KMS-11 (cell line): ENCODE results near the gene GATA2.

Experiments
- H2AFZ ChIP-seq: fragments of 200-600 bp; sonication (generic); 2 replicates; pipeline ENCODE4 v1.6.1; 2016; ENCODE audit warnings: antibody characterized with exemption, mixed run types, low read depth
- H3K27ac ChIP-seq: fragments of 200-600 bp; sonication (generic); 2 replicates; pipeline ENCODE4 v1.6.1; 2016; ENCODE audit warnings: mild to moderate bottlenecking, mixed run types
- H3K27me3 ChIP-seq: fragments of 200-600 bp; sonication (generic); 2 replicates; pipeline ENCODE4 v1.6.1; 2017; ENCODE audit warnings: mild to moderate bottlenecking, low read depth, mixed run types, moderate library complexity; ENCODE audit not compliant: insufficient read depth
- H3K36me3 ChIP-seq: fragments of 200-600 bp; sonication (generic); 2 replicates; pipeline ENCODE4 v1.6.1; 2017; ENCODE audit warnings: mild to moderate bottlenecking, mixed run types; ENCODE audit not compliant: insufficient read depth
- H3K4me1 ChIP-seq: fragments of 200-600 bp; sonication (generic); 2 replicates; pipeline ENCODE4 v1.6.1; 2016; ENCODE audit warnings: mild to moderate bottlenecking, low read depth, mixed run types; ENCODE audit not compliant: poor library complexity, severe bottlenecking
- H3K4me2 ChIP-seq: fragments of 200-600 bp; sonication (generic); 2 replicates; pipeline ENCODE4 v1.7.0; 2016; ENCODE audit warnings: mild to moderate bottlenecking, mixed run types
- H3K4me3 ChIP-seq: fragments of 200-600 bp; sonication (generic); IDR thresholded peaks from 2 replicates; pipeline ENCODE4 v1.6.1; 2017; ENCODE audit warnings: low read depth, low read length, mixed read lengths; ENCODE audit not compliant: insufficient read depth
- H3K79me2 ChIP-seq: fragments of 200-600 bp; sonication (generic); 2 replicates; pipeline ENCODE4 v1.6.1; 2016; ENCODE audit warnings: low read depth, mixed run types; ENCODE audit not compliant: insufficient read depth
- H3K9ac ChIP-seq: fragments of 200-600 bp; sonication (generic); 2 replicates; pipeline ENCODE4 v1.6.1; 2016; ENCODE audit warnings: mild to moderate bottlenecking, mixed run types
- H4K20me1 ChIP-seq: fragments of 200-600 bp; sonication (generic); 2 replicates; pipeline ENCODE4 v1.6.1; 2016; ENCODE audit warnings: mild to moderate bottlenecking, mixed run types; ENCODE audit not compliant: insufficient read depth
- TF ChIP-seq, protein P1 (sequence below): fragments of 200-600 bp; sonication (generic); conservative IDR thresholded peaks from 2 replicates; pipeline ENCODE4 v1.6.1; 2017; ENCODE audit warnings: low read depth, mild to moderate bottlenecking, antibody characterized with exemption, low read length, moderate library complexity, mixed read lengths

Gene GATA2

DNA sequence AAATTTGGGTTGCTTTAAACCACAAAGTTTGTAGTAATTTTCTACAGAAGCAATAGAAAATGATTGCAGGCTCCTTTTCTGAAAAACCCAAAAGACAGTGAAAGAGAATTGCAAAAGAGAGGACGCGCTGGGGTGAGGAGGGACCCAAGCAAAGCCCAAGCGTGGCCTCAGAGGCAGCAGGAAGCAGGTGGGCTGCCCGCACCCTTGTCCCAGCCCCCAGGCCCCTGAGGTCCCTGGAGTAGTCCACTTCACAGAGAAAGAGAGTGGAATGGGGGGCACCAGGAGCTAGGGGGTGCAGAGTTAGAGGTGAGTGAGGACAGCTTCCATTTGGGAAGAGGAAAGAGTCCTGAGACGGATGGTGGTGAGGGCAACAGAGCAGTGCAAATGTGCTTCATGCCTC lies 37.9 kb downstream of the GATA2 start:
- Histone ChIP-seq H3K36me3 (no peaks in the 10 kb centered on the region), H3K27ac (no peak overlapping the region), H4K20me1 (no peaks in the 10 kb centered on the region), H2AFZ (no peak overlapping the region), H3K9ac (no peak overlapping the region), H3K27me3 (peaks cover 92% of the 10 kb centered on the region), H3K79me2 (no peaks in the 10 kb centered on the region), H3K4me2 (no peak overlapping the region), H3K4me3 (no peak overlapping the region), H3K4me1 (no peaks in the 10 kb centered on the region)
- TF ChIP-seq, protein P1, sequence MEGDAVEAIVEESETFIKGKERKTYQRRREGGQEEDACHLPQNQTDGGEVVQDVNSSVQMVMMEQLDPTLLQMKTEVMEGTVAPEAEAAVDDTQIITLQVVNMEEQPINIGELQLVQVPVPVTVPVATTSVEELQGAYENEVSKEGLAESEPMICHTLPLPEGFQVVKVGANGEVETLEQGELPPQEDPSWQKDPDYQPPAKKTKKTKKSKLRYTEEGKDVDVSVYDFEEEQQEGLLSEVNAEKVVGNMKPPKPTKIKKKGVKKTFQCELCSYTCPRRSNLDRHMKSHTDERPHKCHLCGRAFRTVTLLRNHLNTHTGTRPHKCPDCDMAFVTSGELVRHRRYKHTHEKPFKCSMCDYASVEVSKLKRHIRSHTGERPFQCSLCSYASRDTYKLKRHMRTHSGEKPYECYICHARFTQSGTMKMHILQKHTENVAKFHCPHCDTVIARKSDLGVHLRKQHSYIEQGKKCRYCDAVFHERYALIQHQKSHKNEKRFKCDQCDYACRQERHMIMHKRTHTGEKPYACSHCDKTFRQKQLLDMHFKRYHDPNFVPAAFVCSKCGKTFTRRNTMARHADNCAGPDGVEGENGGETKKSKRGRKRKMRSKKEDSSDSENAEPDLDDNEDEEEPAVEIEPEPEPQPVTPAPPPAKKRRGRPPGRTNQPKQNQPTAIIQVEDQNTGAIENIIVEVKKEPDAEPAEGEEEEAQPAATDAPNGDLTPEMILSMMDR = no peak

DNA sequence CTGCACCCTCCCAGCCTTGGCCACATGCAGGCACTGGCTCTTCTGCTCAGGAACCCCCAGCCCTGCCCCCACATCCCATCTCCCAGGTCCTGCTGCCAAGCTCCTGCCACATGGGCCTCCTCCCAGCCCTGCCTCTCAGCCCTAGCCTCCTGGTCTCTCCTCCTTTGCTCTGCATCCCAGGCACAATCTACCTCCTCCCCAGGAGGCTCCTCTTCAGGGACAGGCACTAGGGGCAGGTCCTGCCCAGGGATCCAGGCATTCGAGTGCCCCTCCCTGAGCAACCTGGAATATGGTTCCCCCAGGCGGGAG lies 38.7 kb downstream of the GATA2 start:
- Histone ChIP-seq H2AFZ (no peak overlapping the region), H3K36me3 (no peaks in the 10 kb centered on the region), H3K4me1 (no peaks in the 10 kb centered on the region), H4K20me1 (no peaks in the 10 kb centered on the region), H3K9ac (no peak overlapping the region), H3K27me3 (peaks cover 83% of the 10 kb centered on the region), H3K79me2 (no peaks in the 10 kb centered on the region), H3K27ac (no peak overlapping the region), H3K4me3 (no peak overlapping the region), H3K4me2 (no peak overlapping the region)
- TF ChIP-seq, protein P1 = no peak

DNA sequence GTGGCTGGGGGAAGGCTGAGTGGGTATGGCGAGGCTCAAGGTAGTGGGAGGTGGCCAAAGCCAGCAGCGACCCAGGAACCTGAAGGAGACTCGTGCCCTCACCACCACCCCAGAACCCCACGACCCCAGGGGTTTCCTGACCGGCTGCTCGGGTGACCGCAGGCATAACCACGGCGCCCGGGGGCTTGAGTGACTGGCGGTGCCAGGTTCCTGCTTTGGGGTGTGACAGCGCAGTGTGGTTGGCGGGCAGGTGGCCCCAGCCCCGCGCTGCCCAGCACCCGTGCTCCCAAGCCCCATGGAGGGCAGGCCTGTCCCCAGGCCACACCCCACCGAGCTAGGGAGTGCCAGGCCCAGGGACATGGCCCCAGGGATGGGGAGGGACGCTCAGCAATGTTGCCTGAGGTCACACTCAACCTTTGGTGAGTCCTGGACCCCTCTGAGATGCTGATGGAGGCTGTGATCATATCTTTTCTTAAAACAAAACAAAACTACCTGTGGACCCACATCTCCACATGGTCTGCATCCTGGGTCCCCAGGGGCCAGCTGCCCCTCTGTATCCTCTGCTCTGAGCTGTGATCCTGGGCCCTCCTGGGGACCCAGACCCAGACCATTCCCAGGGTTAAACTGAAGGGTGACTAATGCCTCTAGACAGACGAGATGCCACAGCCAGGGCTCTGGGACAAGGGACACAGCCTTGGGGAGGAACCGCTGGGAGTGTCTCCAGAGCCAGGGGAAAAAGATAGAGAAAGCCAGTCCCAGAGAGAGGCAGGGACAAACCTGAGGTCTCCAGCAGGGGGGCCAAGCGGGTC lies 39.3 kb downstream of the GATA2 start:
- Histone ChIP-seq H3K4me2 (no peak overlapping the region), H3K27ac (no peak overlapping the region), H2AFZ (no peak overlapping the region), H3K4me1 (no peaks in the 10 kb centered on the region), H3K79me2 (no peaks in the 10 kb centered on the region), H3K4me3 (no peak overlapping the region), H3K9ac (no peak overlapping the region), H4K20me1 (no peaks in the 10 kb centered on the region), H3K36me3 (no peaks in the 10 kb centered on the region), H3K27me3 (peaks cover 77% of the 10 kb centered on the region)
- TF ChIP-seq, protein P1 = no peak

DNA sequence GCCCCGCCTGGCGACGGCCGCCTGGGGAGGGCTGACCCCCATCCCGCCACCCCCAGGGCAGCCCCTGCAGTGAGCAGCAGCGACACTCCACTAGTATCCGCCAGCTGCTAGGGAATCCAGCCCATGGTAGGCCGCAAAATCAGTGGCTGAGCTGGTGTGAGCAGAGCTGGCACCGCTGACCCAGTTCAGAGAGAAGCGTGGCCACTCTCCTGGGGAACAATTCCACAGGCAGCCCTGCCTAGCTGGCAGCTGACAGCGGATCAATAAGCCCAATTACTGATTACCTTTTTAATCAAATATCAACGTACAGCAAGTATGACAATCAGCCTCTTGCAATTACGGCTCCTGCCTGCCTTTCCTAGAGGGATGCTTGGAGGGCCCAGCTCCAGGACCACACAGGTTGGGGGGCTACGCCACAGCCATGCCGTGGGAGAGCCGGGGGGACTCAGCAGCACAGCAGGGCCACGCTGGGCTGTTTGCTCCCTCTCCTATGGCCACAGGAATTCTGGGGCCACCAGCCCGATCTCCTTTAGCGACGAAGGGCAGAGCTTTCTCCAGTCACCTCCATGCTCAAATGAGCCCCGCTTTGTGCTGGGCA lies 40.2 kb downstream of the GATA2 start:
- no peaks in the 10 kb centered on the region for H4K20me1 ChIP-seq
- H3K4me3 ChIP-seq = no peak overlapping the region
- H3K79me2 ChIP-seq = no peaks in the 10 kb centered on the region
- no peak overlapping the region for H3K4me2 ChIP-seq
- H3K4me1 ChIP-seq = peaks cover 2% of the 10 kb centered on the region
- no peak overlapping the region for H2AFZ ChIP-seq
- H3K9ac ChIP-seq = no peak overlapping the region
- TF ChIP-seq, protein P1 = no peak
- H3K27ac ChIP-seq = no peak overlapping the region
- H3K27me3 ChIP-seq = peaks cover 68% of the 10 kb centered on the region
- no peaks in the 10 kb centered on the region for H3K36me3 ChIP-seq
